Ishikawa (cell line): ENCODE results near the gene CD86.

Experiments used
- EGR1 ChIP-seq: IDR thresholded peaks from 2 replicates; pipeline ENCODE4 v1.6.1; 2012
- EP300 ChIP-seq: IDR thresholded peaks from 2 replicates; pipeline ENCODE4 v1.6.1; 2012; ENCODE audit warnings: borderline replicate concordance
- RAD21 ChIP-seq: IDR thresholded peaks from 2 replicates; pipeline ENCODE4 v1.6.1; 2012; ENCODE audit warnings: low read depth
- TAF1 ChIP-seq: IDR thresholded peaks from 2 replicates; pipeline ENCODE4 v1.6.1; 2012; ENCODE audit warnings: low read depth, mild to moderate bottlenecking
- TCF12 ChIP-seq: IDR thresholded peaks from 2 replicates; pipeline ENCODE4 v1.6.1; 2012; ENCODE audit warnings: low read depth
- TEAD4 ChIP-seq: IDR thresholded peaks from 2 replicates; pipeline ENCODE4 v1.6.1; 2012
- YY1 ChIP-seq: IDR thresholded peaks from 2 replicates; pipeline ENCODE4 v1.6.1; 2012; ENCODE audit warnings: low read depth
- TF ChIP-seq, protein P1 (sequence below): IDR thresholded peaks from 2 replicates; pipeline ENCODE4 v1.6.1; 2012; ENCODE audit warnings: low read depth, mild to moderate bottlenecking
- TF ChIP-seq, protein P2 (sequence below): IDR thresholded peaks from 2 replicates; pipeline ENCODE4 v1.6.1; 2012

DNA sequence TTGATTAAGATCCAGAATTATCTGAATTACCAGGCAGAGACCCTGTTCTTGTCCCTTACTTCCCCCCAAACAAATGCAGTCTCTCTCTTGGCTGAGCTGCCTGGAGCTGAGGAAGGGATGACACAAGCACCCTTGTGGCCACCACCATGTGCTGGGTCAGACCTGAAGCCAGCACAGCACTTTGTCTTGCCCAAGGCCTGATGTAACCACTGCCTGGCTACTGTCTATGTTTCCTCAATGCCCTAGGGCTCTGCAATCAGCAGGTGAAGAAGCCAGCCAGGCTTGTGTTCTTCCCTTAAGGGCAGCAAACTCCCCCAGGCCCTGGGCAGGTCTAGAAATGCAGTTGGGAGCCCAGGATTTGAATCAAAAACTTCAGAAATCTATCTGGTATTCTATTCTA, 112.5 kb downstream of the CD86 start:
- TF ChIP-seq, protein P1, sequence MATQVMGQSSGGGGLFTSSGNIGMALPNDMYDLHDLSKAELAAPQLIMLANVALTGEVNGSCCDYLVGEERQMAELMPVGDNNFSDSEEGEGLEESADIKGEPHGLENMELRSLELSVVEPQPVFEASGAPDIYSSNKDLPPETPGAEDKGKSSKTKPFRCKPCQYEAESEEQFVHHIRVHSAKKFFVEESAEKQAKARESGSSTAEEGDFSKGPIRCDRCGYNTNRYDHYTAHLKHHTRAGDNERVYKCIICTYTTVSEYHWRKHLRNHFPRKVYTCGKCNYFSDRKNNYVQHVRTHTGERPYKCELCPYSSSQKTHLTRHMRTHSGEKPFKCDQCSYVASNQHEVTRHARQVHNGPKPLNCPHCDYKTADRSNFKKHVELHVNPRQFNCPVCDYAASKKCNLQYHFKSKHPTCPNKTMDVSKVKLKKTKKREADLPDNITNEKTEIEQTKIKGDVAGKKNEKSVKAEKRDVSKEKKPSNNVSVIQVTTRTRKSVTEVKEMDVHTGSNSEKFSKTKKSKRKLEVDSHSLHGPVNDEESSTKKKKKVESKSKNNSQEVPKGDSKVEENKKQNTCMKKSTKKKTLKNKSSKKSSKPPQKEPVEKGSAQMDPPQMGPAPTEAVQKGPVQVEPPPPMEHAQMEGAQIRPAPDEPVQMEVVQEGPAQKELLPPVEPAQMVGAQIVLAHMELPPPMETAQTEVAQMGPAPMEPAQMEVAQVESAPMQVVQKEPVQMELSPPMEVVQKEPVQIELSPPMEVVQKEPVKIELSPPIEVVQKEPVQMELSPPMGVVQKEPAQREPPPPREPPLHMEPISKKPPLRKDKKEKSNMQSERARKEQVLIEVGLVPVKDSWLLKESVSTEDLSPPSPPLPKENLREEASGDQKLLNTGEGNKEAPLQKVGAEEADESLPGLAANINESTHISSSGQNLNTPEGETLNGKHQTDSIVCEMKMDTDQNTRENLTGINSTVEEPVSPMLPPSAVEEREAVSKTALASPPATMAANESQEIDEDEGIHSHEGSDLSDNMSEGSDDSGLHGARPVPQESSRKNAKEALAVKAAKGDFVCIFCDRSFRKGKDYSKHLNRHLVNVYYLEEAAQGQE: no peak
- TF ChIP-seq TCF12 (no peak), TAF1 (no peak), EGR1 (no peak), TEAD4 (no peak), RAD21 (no peak), YY1 (no peak), EP300 (no peak)
- TF ChIP-seq, protein P2, sequence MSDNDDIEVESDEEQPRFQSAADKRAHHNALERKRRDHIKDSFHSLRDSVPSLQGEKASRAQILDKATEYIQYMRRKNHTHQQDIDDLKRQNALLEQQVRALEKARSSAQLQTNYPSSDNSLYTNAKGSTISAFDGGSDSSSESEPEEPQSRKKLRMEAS: no peak
